IPS-15b (cell line): ENCODE data around the gene MIB1.

Experiments
- H3K27me3 ChIP-seq: one replicate; pipeline ENCODE4 v1.6.1; 2013; ENCODE audit warnings: low read length; ENCODE audit not compliant: control insufficient read depth, insufficient read depth
- H3K36me3 ChIP-seq: one replicate; pipeline ENCODE4 v1.6.1; 2013; ENCODE audit warnings: low read length; ENCODE audit not compliant: control insufficient read depth, insufficient read depth
- H3K4me1 ChIP-seq: one replicate; pipeline ENCODE4 v1.6.1; 2013; ENCODE audit warnings: mild to moderate bottlenecking, low read length; ENCODE audit not compliant: control insufficient read depth, insufficient read depth
- H3K4me3 ChIP-seq: one replicate; pipeline ENCODE4 v1.5.1; 2013; ENCODE audit warnings: low read depth, low read length
- H3K9ac ChIP-seq: one replicate; pipeline ENCODE4 v1.6.1; 2013; ENCODE audit warnings: low read depth, mild to moderate bottlenecking, low read length
- H3K9me3 ChIP-seq: one replicate; pipeline ENCODE4 v1.6.1; 2013; ENCODE audit warnings: mild to moderate bottlenecking, low read length; ENCODE audit not compliant: control insufficient read depth, insufficient read depth

MIB1 gene

DNA sequence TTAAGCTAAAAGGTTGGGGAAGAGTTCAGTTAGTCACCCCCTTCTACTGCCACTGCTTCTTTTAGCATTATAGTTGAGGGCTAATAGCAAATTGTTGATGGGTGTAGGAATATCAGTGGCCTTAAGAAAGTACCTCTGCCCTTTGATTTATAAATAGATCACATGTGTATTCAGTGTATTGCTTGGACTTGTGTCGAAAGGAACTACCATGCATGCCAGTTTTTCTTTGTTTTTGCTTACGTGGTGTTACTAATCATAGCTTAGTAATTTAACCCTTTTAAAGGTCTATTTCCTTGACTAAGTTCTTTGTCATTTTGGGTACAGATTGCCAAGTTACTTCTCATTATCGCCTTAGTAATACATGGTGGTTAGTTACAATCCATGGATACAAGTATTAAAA is 85.6 kb downstream of the MIB1 start:
- H3K9me3 ChIP-seq = no peaks in the 10 kb centered on the region
- H3K4me1 ChIP-seq = no peaks in the 10 kb centered on the region
- no peaks in the 10 kb centered on the region for H3K36me3 ChIP-seq
- H3K4me3 ChIP-seq = no peak overlapping the region
- no peaks in the 10 kb centered on the region for H3K27me3 ChIP-seq
- H3K9ac ChIP-seq = no peak overlapping the region

DNA sequence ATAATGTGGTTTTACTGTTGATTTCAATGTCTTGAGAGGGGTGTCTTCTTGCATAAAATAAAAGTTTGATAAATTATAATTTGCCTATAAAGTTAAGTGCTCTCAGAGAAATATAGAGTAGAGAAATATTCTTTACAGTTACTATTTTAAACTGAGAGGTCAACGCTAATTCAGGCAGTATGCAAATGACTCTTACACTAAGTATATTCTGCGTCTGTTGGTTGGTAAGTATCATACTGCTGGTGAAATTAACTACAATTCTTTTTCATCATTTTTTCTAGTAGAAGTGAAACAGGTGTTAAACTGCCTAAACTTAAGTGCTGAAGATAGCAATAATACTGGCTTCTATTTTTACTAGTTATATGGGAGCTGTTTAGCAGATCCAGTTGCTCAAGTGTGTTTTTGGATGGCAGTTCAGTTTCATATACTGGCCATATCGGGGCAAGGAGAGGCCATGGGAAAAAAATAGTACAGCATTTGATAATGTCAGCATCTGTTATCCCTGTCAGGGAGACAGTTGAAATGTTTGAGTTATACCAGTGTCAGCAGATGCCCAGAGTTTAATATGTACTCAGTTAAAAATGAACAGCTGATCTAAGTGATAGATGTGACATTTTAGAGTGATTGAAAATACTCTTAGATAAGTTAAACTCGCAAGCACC is 86.2 kb downstream of the MIB1 start:
- Histone ChIP-seq H3K4me3 (no peak overlapping the region), H3K27me3 (no peaks in the 10 kb centered on the region), H3K9me3 (no peaks in the 10 kb centered on the region), H3K4me1 (no peaks in the 10 kb centered on the region), H3K36me3 (no peaks in the 10 kb centered on the region), H3K9ac (no peak overlapping the region)

DNA sequence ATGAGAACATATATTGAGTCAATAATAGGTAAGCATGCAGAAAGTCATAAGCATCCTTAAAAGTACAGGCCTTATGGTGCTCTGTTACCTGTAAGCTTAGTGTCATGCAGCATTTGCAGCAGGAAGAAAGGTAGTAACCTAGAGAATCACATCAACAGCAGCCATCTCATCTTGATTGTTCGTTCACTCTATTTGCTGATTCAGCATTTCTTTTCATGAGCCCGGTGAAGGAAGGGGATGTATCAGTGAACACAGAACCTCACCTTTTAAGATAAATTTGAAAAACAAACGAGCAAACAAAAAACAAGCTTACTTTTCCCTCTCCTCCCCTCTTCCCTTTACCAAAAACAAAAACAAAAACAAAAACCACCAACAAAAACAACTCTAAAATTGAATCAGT is 89.9 kb downstream of the MIB1 start:
- H3K4me3 ChIP-seq = no peak overlapping the region
- no peaks in the 10 kb centered on the region for H3K4me1 ChIP-seq
- no peaks in the 10 kb centered on the region for H3K27me3 ChIP-seq
- H3K9me3 ChIP-seq = no peaks in the 10 kb centered on the region
- H3K36me3 ChIP-seq = no peaks in the 10 kb centered on the region
- no peak overlapping the region for H3K9ac ChIP-seq

DNA sequence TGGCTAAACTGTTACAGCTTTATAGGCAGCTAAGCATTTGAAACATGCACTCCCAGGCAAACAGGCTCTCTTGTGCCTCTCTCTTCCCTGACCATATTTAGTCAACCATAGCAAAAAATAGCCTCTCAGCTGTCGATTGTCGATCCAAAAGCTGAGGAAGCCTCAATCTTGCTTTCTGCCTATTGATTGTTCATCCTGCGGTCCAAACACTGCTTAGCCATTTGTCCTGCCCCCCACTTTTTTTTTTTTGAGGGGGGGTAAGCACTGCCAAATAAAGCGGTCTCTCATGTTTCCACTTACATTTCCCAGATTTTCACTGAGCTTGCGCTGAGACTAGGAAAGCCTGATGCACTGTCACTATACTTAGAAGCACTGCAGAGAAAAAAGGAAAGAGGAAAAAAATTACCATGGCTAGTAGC is 90.8 kb downstream of the MIB1 start:
- Histone ChIP-seq H3K9me3 (no peaks in the 10 kb centered on the region), H3K27me3 (no peaks in the 10 kb centered on the region)

DNA sequence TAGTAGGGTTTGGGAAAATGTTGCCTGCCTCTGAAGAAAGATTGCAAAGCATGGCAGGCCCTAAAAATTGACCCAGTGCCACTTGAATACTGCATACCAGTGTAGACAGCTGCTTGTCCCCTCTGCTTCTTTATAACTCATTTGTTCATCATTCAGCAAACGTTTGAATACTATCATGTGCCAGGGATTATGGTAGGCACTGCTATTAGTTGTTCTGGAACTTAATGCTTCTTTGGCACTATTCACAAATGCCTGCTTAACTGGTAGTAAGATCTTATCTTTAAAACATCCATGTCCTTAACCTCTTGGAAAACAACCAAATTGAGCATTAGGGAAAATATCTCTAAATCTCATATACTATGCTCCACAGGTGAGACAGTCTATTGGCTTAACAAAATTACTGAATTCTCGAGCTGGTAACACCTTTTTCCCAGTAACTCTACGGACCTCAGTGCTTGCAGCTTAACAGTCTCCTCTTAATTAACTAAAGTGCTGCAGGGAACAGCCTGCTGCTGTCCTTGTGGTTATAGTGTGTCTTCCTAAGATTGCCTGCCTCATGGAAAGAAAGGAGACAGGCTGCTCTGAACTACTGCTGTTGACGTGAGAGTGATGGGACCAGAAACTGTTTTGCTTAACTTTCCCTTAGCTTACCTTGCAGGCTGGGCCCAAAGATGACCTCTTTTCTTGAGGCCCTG is 93.2 kb downstream of the MIB1 start:
- Histone ChIP-seq H3K4me3 (no peak overlapping the region), H3K4me1 (no peaks in the 10 kb centered on the region), H3K9ac (no peak overlapping the region), H3K27me3 (no peaks in the 10 kb centered on the region), H3K36me3 (no peaks in the 10 kb centered on the region), H3K9me3 (no peaks in the 10 kb centered on the region)

More for the DNA sequence above, 90.8 kb downstream of the MIB1 start:
- Histone ChIP-seq H3K4me1 (no peaks in the 10 kb centered on the region), H3K36me3 (no peaks in the 10 kb centered on the region), H3K9ac (no peak overlapping the region), H3K4me3 (no peak overlapping the region)

DNA sequence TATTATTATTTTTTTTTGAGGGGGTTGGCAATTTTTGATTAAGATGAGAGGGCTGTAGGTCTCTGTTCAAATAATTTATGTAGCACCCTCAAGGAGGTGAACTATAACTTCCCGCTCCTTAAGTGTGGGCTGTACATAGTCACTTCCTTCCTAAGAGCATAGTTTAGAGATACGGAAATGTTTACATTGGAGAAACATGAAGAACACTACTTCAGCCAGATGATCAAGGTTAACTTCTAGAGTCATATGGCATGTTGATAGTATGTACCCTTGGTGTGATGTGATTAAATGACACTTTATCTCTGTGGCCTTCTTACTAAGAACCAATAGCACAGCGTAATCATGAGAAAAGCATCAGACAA is 93.7 kb downstream of the MIB1 start:
- Histone ChIP-seq H3K4me3 (no peak overlapping the region), H3K4me1 (no peaks in the 10 kb centered on the region), H3K27me3 (no peaks in the 10 kb centered on the region), H3K9ac (no peak overlapping the region), H3K36me3 (no peaks in the 10 kb centered on the region), H3K9me3 (no peaks in the 10 kb centered on the region)

DNA sequence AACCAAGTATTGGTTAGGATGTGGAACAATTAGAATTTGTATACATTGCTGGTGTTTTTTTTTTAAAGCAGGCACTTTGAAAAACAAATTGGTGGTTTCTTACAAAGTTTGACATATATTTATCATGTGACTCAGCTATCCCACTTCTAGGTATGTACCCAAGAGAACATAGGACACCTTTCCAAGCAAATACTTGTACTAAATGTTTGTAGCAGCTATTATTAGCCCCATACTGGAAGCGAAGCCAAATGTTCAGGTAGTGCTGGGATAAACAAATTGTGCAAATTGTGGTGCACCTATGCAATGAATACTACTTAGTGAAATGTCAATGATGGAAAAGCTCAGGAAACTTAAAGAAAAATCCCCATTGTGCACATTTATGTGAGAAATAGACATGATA is 101.0 kb downstream of the MIB1 start:
- Histone ChIP-seq H3K36me3 (no peaks in the 10 kb centered on the region), H3K4me1 (no peaks in the 10 kb centered on the region), H3K4me3 (no peak overlapping the region), H3K9ac (no peak overlapping the region), H3K27me3 (no peaks in the 10 kb centered on the region), H3K9me3 (no peaks in the 10 kb centered on the region)

DNA sequence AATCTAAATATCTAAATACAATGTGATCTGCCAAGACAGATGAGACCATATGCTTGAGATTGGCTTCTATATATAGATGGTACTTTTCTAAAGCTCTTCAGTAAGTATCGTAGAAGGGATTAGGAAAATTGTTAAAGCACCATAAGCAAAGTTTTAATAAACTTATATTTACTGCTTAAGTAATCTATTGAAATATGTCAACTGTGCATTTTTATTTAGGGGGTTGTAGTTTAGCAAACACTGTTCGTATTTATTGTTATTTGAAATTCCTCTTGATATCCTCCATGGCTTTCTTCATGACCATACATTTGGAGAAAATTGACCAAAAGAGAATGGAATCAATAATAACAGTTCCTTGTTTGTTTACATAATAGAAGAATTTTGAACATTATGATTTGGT is 102.7 kb downstream of the MIB1 start:
- no peaks in the 10 kb centered on the region for H3K36me3 ChIP-seq

DNA sequence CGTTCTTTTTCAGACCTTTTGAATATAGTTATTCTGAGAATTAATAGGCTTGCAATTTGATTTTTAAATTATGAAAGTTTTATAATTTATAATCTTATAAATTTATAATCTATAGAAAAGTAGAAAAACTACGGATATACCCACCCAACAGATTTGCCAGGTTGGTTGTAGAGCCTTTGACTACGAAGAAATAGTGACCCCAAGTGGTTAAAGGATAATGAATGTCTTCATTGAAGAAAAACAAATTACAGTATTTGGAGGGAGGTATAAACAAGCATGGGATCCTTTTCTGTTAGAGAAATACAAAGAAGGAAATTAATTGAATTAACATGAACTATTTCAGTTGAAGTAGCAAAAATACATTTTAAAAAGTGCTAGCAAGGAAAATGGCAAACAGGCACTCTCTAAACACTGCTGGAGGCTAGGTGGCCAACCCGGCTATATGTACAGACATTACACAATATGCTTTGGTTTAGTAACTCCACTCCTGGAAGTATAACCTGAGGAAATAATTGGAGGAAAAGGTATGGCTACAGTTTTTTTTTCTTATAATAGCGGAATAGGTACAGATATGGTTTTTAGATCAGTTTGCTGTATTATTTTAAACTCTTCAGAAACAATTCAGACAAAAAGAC is 110.9 kb downstream of the MIB1 start:
- no peaks in the 10 kb centered on the region for H3K4me1 ChIP-seq
- H3K9ac ChIP-seq = no peak overlapping the region
- no peaks in the 10 kb centered on the region for H3K9me3 ChIP-seq
- no peaks in the 10 kb centered on the region for H3K27me3 ChIP-seq
- no peaks in the 10 kb centered on the region for H3K36me3 ChIP-seq
- no peak overlapping the region for H3K4me3 ChIP-seq

More for the DNA sequence above, 102.7 kb downstream of the MIB1 start:
- Histone ChIP-seq H3K4me3 (no peak overlapping the region), H3K9me3 (no peaks in the 10 kb centered on the region), H3K9ac (no peak overlapping the region), H3K27me3 (no peaks in the 10 kb centered on the region), H3K4me1 (no peaks in the 10 kb centered on the region)

DNA sequence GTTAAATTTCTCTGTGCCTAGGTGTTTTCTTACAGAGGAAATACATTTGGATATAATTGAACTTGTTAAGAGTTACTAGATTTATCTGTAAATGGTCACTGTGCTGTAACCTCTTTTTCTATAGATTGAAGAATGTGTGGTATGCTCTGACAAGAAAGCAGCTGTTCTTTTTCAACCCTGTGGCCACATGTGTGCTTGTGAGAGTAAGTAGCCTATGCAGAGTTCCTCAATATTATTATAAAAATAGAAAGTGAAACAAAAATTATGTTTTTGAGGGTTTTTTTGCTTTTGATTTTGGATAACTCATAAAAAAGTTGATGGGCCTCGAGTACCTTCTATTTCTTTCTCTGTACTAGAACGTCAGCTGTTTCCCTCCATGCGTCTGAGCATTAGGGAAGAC is 112.4 kb downstream of the MIB1 start:
- Histone ChIP-seq H3K9ac (no peak overlapping the region), H3K9me3 (no peaks in the 10 kb centered on the region), H3K4me1 (no peaks in the 10 kb centered on the region), H3K36me3 (no peaks in the 10 kb centered on the region), H3K4me3 (no peak overlapping the region), H3K27me3 (no peaks in the 10 kb centered on the region)

DNA sequence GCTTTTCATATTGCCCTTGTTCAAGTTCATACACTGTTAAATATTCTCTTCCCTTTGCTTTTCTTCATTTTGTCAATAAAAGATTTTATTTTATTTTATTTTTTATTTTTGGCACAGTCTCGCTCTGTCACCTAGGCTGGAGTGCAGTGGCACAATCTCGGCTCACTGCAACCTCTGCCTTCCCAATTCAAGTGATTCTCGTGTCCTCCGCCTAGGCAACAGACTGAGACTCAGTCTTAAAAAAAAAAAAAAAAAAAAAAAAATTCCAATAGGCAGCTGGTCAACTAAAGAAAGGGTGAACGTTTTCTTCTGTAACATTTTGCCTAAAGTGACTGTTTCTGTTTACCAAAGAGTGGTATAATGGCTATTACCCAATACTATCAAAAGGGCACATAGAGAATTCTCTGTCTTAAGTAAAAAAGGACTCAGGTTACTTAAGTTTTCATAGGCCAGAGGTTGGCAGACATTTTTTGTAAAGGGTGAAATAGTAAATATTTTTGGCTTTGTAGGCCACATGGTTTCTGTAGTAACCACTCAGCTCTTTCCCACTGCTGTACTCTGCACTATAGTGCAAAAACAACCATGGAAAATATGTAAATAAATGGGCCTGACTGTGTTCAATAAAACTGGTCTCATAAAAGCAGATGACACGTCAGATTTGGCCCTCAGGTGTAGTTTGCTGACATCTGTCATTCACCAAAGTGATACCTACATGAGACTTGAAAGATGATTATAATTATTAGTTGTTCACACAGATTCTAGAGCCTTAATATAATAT is 113.4 kb downstream of the MIB1 start:
- Histone ChIP-seq H3K4me1 (no peaks in the 10 kb centered on the region), H3K9ac (no peak overlapping the region), H3K27me3 (no peaks in the 10 kb centered on the region), H3K9me3 (no peaks in the 10 kb centered on the region), H3K36me3 (peaks cover 3% of the 10 kb centered on the region), H3K4me3 (no peak overlapping the region)
